ENCODE data around the gene SLC10A7. TPM values are rescaled to one million over a fixed set of nuclear protein-coding genes. Genes with fewer than 3 reads are reported as not detected.

The SLC10A7 gene
- total RNA-seq, 4 donors from 2014 or later: 10.1 to 24.5 (median 11.7) TPM

- H3K36me3 ChIP-seq: no peaks in the 10 kb centered on the region
- no peak for TF ChIP-seq POLR2AphosphoS5 (IDR thresholded peaks at IDR 0.05)
- no peak for TF ChIP-seq CTCF (IDR thresholded peaks at IDR 0.05)
- TF ChIP-seq EP300 (IDR thresholded peaks at IDR 0.05): no peak
- no peak for TF ChIP-seq POLR2A (IDR thresholded peaks at IDR 0.05)
- H3K4me1 ChIP-seq: no peaks in the 10 kb centered on the region
- no peak for DNase-seq (ENCODE audit: low spot score in 2 of 2)
- H3K4me3 ChIP-seq: no peak overlapping the region
- H3K9me3 ChIP-seq: no peaks in the 10 kb centered on the region
- H3K27ac ChIP-seq: no peak overlapping the region
- H3K27me3 ChIP-seq: no peaks in the 10 kb centered on the region
These were observed 172.4 kb downstream of the SLC10A7 start for GRCh38 chr4:146349306-146349705.

DNA sequence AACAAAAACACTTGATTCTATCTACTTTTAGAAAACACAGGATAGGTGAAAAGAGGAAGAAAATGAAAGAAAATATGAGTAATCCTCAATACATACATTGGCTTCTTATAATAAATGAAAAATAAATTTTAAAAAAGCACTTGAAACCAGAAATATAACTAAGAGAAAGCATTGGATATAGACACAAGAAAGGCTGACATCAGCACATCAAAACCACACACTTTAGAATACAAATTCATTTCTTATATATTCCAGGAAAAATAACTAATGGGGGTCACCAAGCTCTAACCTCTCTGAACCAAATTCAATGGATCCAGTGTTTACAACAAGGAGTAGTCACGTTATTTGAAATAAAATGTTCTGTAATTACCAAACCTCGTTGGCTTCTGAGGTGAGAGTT, 173.9 kb downstream of the SLC10A7 start:
- Histone ChIP-seq H3K27ac (no peak overlapping the region), H3K4me3 (no peak overlapping the region), H3K9me3 (no peaks in the 10 kb centered on the region), H3K36me3 (no peaks in the 10 kb centered on the region), H3K27me3 (no peaks in the 10 kb centered on the region), H3K4me1 (no peaks in the 10 kb centered on the region)
- no peak for TF ChIP-seq EP300 (IDR thresholded peaks at IDR 0.05)
- no peak for TF ChIP-seq POLR2A (IDR thresholded peaks at IDR 0.05)
- TF ChIP-seq CTCF (IDR thresholded peaks at IDR 0.05): no peak
- no peak for TF ChIP-seq POLR2AphosphoS5 (IDR thresholded peaks at IDR 0.05)
- no peak for DNase-seq (ENCODE audit: low spot score in 2 of 2)
- WGBS: 75% methylated on average over 2 of the region's 2 CpGs

DNA sequence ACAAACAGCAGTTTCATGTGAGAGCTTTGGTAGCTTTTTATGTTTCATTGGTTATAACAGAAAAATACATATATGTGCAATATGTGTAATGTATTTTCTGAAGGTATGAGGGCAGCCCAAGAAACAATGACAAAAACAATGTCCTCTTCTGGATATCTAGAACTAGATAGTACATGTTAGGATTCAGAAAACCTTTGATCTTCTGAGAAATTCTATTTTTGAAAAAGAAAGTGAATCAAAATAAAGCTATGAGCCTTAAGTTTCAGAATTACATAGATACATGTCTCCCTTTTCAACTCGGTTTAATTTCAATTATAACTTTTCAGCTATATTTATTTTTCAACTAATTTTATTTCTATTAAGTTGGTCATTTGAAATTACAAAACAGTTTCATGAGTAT, 175.5 kb downstream of the SLC10A7 start:
- no peak for DNase-seq (ENCODE audit: low spot score in 2 of 2)
- Histone ChIP-seq H3K27ac (no peak overlapping the region), H3K9me3 (no peaks in the 10 kb centered on the region), H3K27me3 (no peaks in the 10 kb centered on the region), H3K4me3 (no peak overlapping the region), H3K36me3 (no peaks in the 10 kb centered on the region), H3K4me1 (no peaks in the 10 kb centered on the region)
- 45% methylated on average over 1 of the region's 1 CpG for WGBS
- TF ChIP-seq EP300 (IDR thresholded peaks at IDR 0.05) (no peak), POLR2A (IDR thresholded peaks at IDR 0.05) (no peak), POLR2AphosphoS5 (IDR thresholded peaks at IDR 0.05) (no peak), CTCF (IDR thresholded peaks at IDR 0.05) (no peak)

GRCh38 chr4:146343776-146344175, 178.0 kb downstream of the SLC10A7 start:
- Histone ChIP-seq H3K9me3 (no peaks in the 10 kb centered on the region), H3K4me1 (no peaks in the 10 kb centered on the region), H3K27me3 (no peaks in the 10 kb centered on the region), H3K36me3 (no peaks in the 10 kb centered on the region), H3K4me3 (no peak overlapping the region), H3K27ac (no peak overlapping the region)
- no peak for TF ChIP-seq EP300 (IDR thresholded peaks at IDR 0.05)
- no peak for TF ChIP-seq CTCF (IDR thresholded peaks at IDR 0.05)
- TF ChIP-seq POLR2A (IDR thresholded peaks at IDR 0.05): no peak
- TF ChIP-seq POLR2AphosphoS5 (IDR thresholded peaks at IDR 0.05): no peak
- 69% methylated on average over 3 of the region's 3 CpGs for WGBS
- DNase-seq (ENCODE audit: low spot score in 2 of 2): no peak

DNA sequence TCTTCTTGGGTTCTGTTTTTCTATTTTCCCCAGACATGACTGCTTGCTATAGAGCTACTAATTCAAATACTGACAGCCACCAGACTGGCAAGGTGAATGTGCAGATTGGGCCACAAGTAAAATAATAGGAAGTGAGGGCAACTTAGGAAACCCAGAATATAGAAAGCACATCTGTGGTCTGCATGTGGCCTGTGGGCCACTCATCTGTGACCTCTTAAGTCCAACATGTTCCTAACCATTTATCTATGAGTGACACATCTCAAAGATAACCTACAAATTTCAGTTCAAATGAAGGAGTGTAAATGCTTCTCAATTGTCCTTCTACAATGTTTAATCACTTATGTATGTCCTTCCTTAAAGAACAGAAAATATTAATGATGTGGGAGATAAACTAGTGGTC, 178.5 kb downstream of the SLC10A7 start:
- TF ChIP-seq CTCF (IDR thresholded peaks at IDR 0.05) (no peak), POLR2AphosphoS5 (IDR thresholded peaks at IDR 0.05) (no peak), POLR2A (IDR thresholded peaks at IDR 0.05) (no peak), EP300 (IDR thresholded peaks at IDR 0.05) (no peak)
- DNase-seq (ENCODE audit: low spot score in 2 of 2): no peak
- Histone ChIP-seq H3K27ac (no peak overlapping the region), H3K27me3 (no peaks in the 10 kb centered on the region), H3K4me1 (no peaks in the 10 kb centered on the region), H3K9me3 (no peaks in the 10 kb centered on the region), H3K36me3 (no peaks in the 10 kb centered on the region), H3K4me3 (no peak overlapping the region)
